ENCODE measurements around the gene DTYMK. TPM values are rescaled to one million over a fixed set of nuclear protein-coding genes. Genes with fewer than 3 reads are reported as not detected.
A peak's percentile ranks its signal among the peaks of the same experiment; 100 is the strongest.

The DTYMK gene
- total and polyA plus RNA-seq, 4 donors: 8.4 to 18.5 (median 11.9) TPM

- Histone ChIP-seq H3K4me3 (ENCODE audit: low read length in 2 of 2) (no peak overlapping the region), H3K27me3 (ENCODE audit: control insufficient read depth in 1 of 2, insufficient read depth in 2 of 2, low read length in 1 of 2) (no peaks in the 10 kb centered on the region), H3K36me3 (ENCODE audit: control insufficient read depth in 1 of 2, insufficient read depth in 2 of 2, low read length in 1 of 2) (peaks cover 0 to 5% of the 10 kb centered on the region in 2 donors), H3K4me1 (ENCODE audit: control insufficient read depth in 1 of 2, insufficient read depth in 2 of 2, low read length in 2 of 2) (no peaks in the 10 kb centered on the region), H3K9me3 (ENCODE audit: control insufficient read depth, low read length) (no peaks in the 10 kb centered on the region), H3K27ac (ENCODE audit: low read depth in 1 of 2, low read length in 2 of 2) (no peak overlapping the region)
- 91 to 92% methylated on average over 15 of the region's 15 CpGs for WGBS, 2 donors
- intact Hi-C loops (cut with DNase I): loop anchor here in 1 of 2 donors (10.0 kb wide), 1 partner anchor 154 kb away; no protein-coding TSS in a partner anchor
- DNase-seq: no peak
- ATAC-seq (ENCODE audit: low FRiP score): no peak
Observed at GRCh38 chr2:241720560-241720959, 33.9 kb upstream of the DTYMK start.

- Histone ChIP-seq H3K27ac (ENCODE audit: low read depth in 1 of 2, low read length in 2 of 2) (no peak overlapping the region), H3K27me3 (ENCODE audit: control insufficient read depth in 1 of 2, insufficient read depth in 2 of 2, low read length in 1 of 2) (no peaks in the 10 kb centered on the region), H3K4me3 (ENCODE audit: low read length in 2 of 2) (no peak overlapping the region), H3K9me3 (ENCODE audit: control insufficient read depth, low read length) (no peaks in the 10 kb centered on the region), H3K36me3 (ENCODE audit: control insufficient read depth in 1 of 2, insufficient read depth in 2 of 2, low read length in 1 of 2) (peaks cover 0 to 5% of the 10 kb centered on the region in 2 donors), H3K4me1 (ENCODE audit: control insufficient read depth in 1 of 2, insufficient read depth in 2 of 2, low read length in 2 of 2) (no peaks in the 10 kb centered on the region)
- 93% methylated on average over 19 of the region's 19 CpGs for WGBS, 2 donors
- DNase-seq: no peak
- ATAC-seq (ENCODE audit: low FRiP score): no peak
- intact Hi-C loops (cut with DNase I): loop anchor here in 1 of 2 donors (10.0 kb wide), 1 partner anchor 155 kb away; no protein-coding TSS in a partner anchor
Observed at GRCh38 chr2:241720099-241720498, 33.5 kb upstream of the DTYMK start.

- H3K9me3 ChIP-seq (ENCODE audit: control insufficient read depth, low read length): no peaks in the 10 kb centered on the region
- H3K27ac ChIP-seq (ENCODE audit: low read depth in 1 of 2, low read length in 2 of 2): no peak overlapping the region
- DNase-seq: no peak
- no peaks in the 10 kb centered on the region for H3K27me3 ChIP-seq (ENCODE audit: control insufficient read depth in 1 of 2, insufficient read depth in 2 of 2, low read length in 1 of 2)
- intact Hi-C loops (cut with DNase I): no loop called here
- H3K36me3 ChIP-seq (ENCODE audit: control insufficient read depth in 1 of 2, insufficient read depth in 2 of 2, low read length in 1 of 2): peaks cover 0 to 5% of the 10 kb centered on the region in 2 donors
- H3K4me3 ChIP-seq (ENCODE audit: low read length in 2 of 2): no peak overlapping the region
- WGBS, 2 donors: 91 to 93% methylated on average over 14 to 16 of the region's 16 CpGs
- no peak for ATAC-seq (ENCODE audit: low FRiP score)
- no peaks in the 10 kb centered on the region for H3K4me1 ChIP-seq (ENCODE audit: control insufficient read depth in 1 of 2, insufficient read depth in 2 of 2, low read length in 2 of 2)
Observed at GRCh38 chr2:241719093-241719492, 32.5 kb upstream of the DTYMK start.

- intact Hi-C loops (cut with DNase I): no loop called here
- DNase-seq: no peak
- H3K4me1 ChIP-seq (ENCODE audit: control insufficient read depth in 1 of 2, insufficient read depth in 2 of 2, low read length in 2 of 2): no peaks in the 10 kb centered on the region
- H3K4me3 ChIP-seq (ENCODE audit: low read length in 2 of 2): no peak overlapping the region
- no peak overlapping the region for H3K27ac ChIP-seq (ENCODE audit: low read depth in 1 of 2, low read length in 2 of 2)
- H3K9me3 ChIP-seq (ENCODE audit: control insufficient read depth, low read length): no peaks in the 10 kb centered on the region
- H3K36me3 ChIP-seq (ENCODE audit: control insufficient read depth in 1 of 2, insufficient read depth in 2 of 2, low read length in 1 of 2): peaks cover 9 to 13% of the 10 kb centered on the region in 2 donors
- 85 to 88% methylated on average over 10 of the region's 10 CpGs for WGBS, 2 donors
- no peak for ATAC-seq (ENCODE audit: low FRiP score)
- H3K27me3 ChIP-seq (ENCODE audit: control insufficient read depth in 1 of 2, insufficient read depth in 2 of 2, low read length in 1 of 2): no peaks in the 10 kb centered on the region
Observed at GRCh38 chr2:241708879-241709278, 22.3 kb upstream of the DTYMK start.

GRCh38 chr2:241706537-241706936 is 19.9 kb upstream of the DTYMK start:
- WGBS, 2 donors: 97 to 98% methylated on average over 6 of the region's 6 CpGs
- H3K4me1 ChIP-seq (ENCODE audit: control insufficient read depth in 1 of 2, insufficient read depth in 2 of 2, low read length in 2 of 2): no peaks in the 10 kb centered on the region
- DNase-seq: no peak
- H3K9me3 ChIP-seq (ENCODE audit: control insufficient read depth, low read length): no peaks in the 10 kb centered on the region
- no peak for ATAC-seq (ENCODE audit: low FRiP score)
- H3K27me3 ChIP-seq (ENCODE audit: control insufficient read depth in 1 of 2, insufficient read depth in 2 of 2, low read length in 1 of 2): no peaks in the 10 kb centered on the region
- no peak overlapping the region for H3K4me3 ChIP-seq (ENCODE audit: low read length in 2 of 2)
- intact Hi-C loops (cut with DNase I): no loop called here
- H3K36me3 ChIP-seq (ENCODE audit: control insufficient read depth in 1 of 2, insufficient read depth in 2 of 2, low read length in 1 of 2): peaks cover 4 to 10% of the 10 kb centered on the region in 2 donors
- no peak overlapping the region for H3K27ac ChIP-seq (ENCODE audit: low read depth in 1 of 2, low read length in 2 of 2)

GRCh38 chr2:241703032-241703604 is 16.5 kb upstream of the DTYMK start:
- Histone ChIP-seq H3K27me3 (ENCODE audit: control insufficient read depth in 1 of 2, insufficient read depth in 2 of 2, low read length in 1 of 2) (no peaks in the 10 kb centered on the region), H3K36me3 (ENCODE audit: control insufficient read depth in 1 of 2, insufficient read depth in 2 of 2, low read length in 1 of 2) (peaks cover 0 to 7% of the 10 kb centered on the region in 2 donors), H3K4me3 (ENCODE audit: low read length in 2 of 2) (peak overlapping the region; percentile 75 to 84), H3K4me1 (ENCODE audit: control insufficient read depth in 1 of 2, insufficient read depth in 2 of 2, low read length in 2 of 2) (no peaks in the 10 kb centered on the region), H3K9me3 (ENCODE audit: control insufficient read depth, low read length) (no peaks in the 10 kb centered on the region), H3K27ac (ENCODE audit: low read depth in 1 of 2, low read length in 2 of 2) (peak overlapping the region in 1 of 2 donors; percentile 15)
- intact Hi-C loops (cut with DNase I): no loop called here
- DNase-seq (no peak), ATAC-seq (ENCODE audit: low FRiP score) (peak; percentile 1)
- 25 to 29% methylated on average over 11 of the region's 11 CpGs for WGBS, 2 donors

GRCh38 chr2:241702155-241703031 is 15.8 kb upstream of the DTYMK start:
- Histone ChIP-seq H3K4me1 (ENCODE audit: control insufficient read depth in 1 of 2, insufficient read depth in 2 of 2, low read length in 2 of 2) (no peaks in the 10 kb centered on the region), H3K36me3 (ENCODE audit: control insufficient read depth in 1 of 2, insufficient read depth in 2 of 2, low read length in 1 of 2) (peaks cover 0 to 7% of the 10 kb centered on the region in 2 donors), H3K4me3 (ENCODE audit: low read length in 2 of 2) (peak overlapping the region; percentile 75 to 84), H3K27ac (ENCODE audit: low read depth in 1 of 2, low read length in 2 of 2) (peak overlapping the region; percentile 52 to 80), H3K27me3 (ENCODE audit: control insufficient read depth in 1 of 2, insufficient read depth in 2 of 2, low read length in 1 of 2) (no peaks in the 10 kb centered on the region), H3K9me3 (ENCODE audit: control insufficient read depth, low read length) (no peaks in the 10 kb centered on the region)
- ATAC-seq (ENCODE audit: low FRiP score) (peak; percentile 96), DNase-seq (peak; percentile 88 to 93)
- intact Hi-C loops (cut with DNase I): no loop called here
- WGBS, 2 donors: 0 to 1% methylated on average over 58 to 98 of the region's 98 CpGs

GRCh38 chr2:241701399-241702154 is 15.0 kb upstream of the DTYMK start, which contains the start of gene ING5:
TSS of gene ING5 (plus strand) at chr2:241702039. CDS start at chr2:241702066, 27 bp downstream.
- H3K4me3 ChIP-seq (ENCODE audit: low read length in 2 of 2): peak within 1 kb of the TSS; percentile 75 to 84
- H3K27ac ChIP-seq (ENCODE audit: low read depth in 1 of 2, low read length in 2 of 2): peak within 1 kb of the TSS; percentile 67 to 80
- ATAC-seq (ENCODE audit: low FRiP score): peak; percentile 93
- no peaks in the 10 kb centered on the region for H3K9me3 ChIP-seq (ENCODE audit: control insufficient read depth, low read length)
- WGBS, 2 donors: 0 to 1% methylated on average over 63 to 96 of the region's 96 CpGs
- H3K4me1 ChIP-seq (ENCODE audit: control insufficient read depth in 1 of 2, insufficient read depth in 2 of 2, low read length in 2 of 2): no peaks in the 10 kb centered on the region
- peaks cover 0 to 7% of the 10 kb centered on the region in 2 donors for H3K36me3 ChIP-seq (ENCODE audit: control insufficient read depth in 1 of 2, insufficient read depth in 2 of 2, low read length in 1 of 2)
- peak; percentile 97 to 99 for DNase-seq
- intact Hi-C loops (cut with DNase I): loop anchor here in 1 of 2 donors (1.0 kb wide), 1 partner anchor 14 kb away; no protein-coding TSS in a partner anchor
- no peaks in the 10 kb centered on the region for H3K27me3 ChIP-seq (ENCODE audit: control insufficient read depth in 1 of 2, insufficient read depth in 2 of 2, low read length in 1 of 2)

Data from aorta (tissue), 5 donors.